Mesodermal cell (in vitro differentiated cells): ENCODE results near the gene NSMCE1.
"Not testable (repeated sequence)": the region's sequence is repeated elsewhere in the genome, so short reads cannot be mapped to it uniquely, and the experiment has no call there.

Source experiments
- H3K27ac ChIP-seq: 2 replicates; pipeline ENCODE4 v1.7.0; 2013; ENCODE audit warnings: mild to moderate bottlenecking, low read depth, low read length, moderate library complexity; ENCODE audit not compliant: severe bottlenecking
- H3K36me3 ChIP-seq: 2 replicates; pipeline ENCODE4 v1.7.1; 2013; ENCODE audit warnings: mild to moderate bottlenecking, low read length, moderate library complexity; ENCODE audit not compliant: control insufficient read depth, insufficient read depth
- H3K4me1 ChIP-seq: one replicate; pipeline ENCODE4 v1.7.1; 2013; ENCODE audit warnings: mild to moderate bottlenecking, low read length; ENCODE audit not compliant: insufficient read depth, control insufficient read depth, poor library complexity, severe bottlenecking
- H3K4me3 ChIP-seq: 2 replicates; pipeline ENCODE4 v1.7.0; 2013; ENCODE audit warnings: low read length, control low read depth, mild to moderate bottlenecking; ENCODE audit not compliant: insufficient read depth, poor library complexity, severe bottlenecking; ENCODE audit errors: extremely low read depth
- H3K9me3 ChIP-seq: 2 replicates; pipeline ENCODE4 v1.7.1; 2013; ENCODE audit warnings: mild to moderate bottlenecking, low read length, moderate library complexity; ENCODE audit not compliant: control insufficient read depth
- WGBS, 2 experiments: methylation state at CpG; one replicate each; pipeline ENCODE4 v1.1.5; 2013; ENCODE audit warnings: missing lambda C conversion rate in 2 of 2; ENCODE audit not compliant: insufficient coverage in 2 of 2; 5-methylcytosine and 5-hydroxymethylcytosine counted together

NSMCE1 gene

DNA sequence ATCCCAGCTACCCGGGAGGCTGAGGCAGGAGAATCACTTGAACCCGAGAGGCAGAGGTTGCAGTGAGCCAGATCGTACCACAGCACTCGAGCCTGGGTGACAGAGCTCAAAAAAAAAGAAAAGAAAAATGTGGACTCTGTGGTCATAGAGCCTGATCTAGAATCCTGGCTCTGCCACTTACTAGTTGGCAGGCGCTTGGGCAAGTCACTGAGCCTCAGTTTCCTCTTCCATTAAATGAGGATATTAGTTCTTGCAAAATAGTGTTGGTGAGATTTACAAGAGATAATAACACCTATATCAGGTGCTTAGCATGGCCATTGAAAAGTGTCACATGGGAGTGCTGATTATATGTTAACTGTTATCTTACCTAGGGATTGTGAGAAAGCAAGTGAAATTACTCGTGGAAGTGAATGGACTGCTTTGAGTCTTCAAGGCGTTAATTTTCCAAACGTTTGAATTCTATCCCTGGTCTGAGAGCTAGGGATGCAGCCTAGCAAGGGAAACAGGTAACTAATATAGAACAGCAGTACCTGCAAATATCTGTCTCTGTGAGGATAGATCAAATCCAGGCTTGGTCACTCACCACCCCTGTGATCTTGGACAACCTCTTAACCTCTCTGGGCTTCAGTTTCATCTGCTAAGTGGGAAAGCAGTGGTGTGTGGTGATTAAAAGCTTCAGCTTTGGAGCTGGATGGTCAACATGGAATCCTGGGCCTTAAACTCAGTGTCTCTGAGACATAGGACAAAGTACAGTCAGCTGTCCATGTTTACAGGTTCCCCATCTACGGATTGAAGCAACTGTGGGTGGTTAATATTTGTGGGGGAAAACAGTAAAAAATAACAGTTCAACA lies 953 bp upstream of the NSMCE1 start:
- Histone ChIP-seq H3K4me3 (no peak overlapping the region), H3K9me3 (no peaks in the 10 kb centered on the region), H3K4me1 (peaks cover 10% of the 10 kb centered on the region), H3K36me3 (no peaks in the 10 kb centered on the region), H3K27ac (no peak overlapping the region)
- 92 to 93% methylated on average over 8 of the region's 9 CpGs for WGBS, 2 experiments

DNA sequence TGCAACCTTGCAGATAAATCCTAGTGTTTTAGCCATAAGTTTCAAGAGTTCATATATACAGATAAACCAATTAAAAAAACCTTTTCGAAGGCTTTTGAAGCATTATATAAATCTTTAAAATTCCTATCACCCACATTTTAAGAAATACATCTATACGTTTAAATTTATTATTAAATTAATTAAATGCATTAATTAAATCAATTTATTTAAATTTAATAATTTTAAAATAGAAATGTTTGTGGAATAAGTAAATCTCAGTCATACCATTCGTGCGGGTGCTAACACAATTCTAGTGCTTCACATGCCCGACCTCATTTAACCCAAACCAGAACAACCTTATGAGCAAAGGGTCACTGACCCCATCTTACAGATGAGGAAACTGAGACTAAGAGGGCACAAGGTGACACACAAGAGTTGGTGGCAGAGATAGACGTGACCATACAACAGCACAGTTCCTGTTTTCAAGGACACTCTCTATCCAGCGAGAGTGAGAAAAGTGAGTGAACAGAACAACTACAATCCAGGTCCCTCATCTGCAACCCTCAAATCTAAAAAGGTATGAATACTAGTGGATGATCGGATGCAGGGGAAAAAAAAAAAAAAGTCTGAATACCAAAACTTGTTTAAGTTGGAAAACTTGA lies 1.4 kb downstream of the NSMCE1 start:
- Histone ChIP-seq H3K9me3 (no peaks in the 10 kb centered on the region), H3K4me1 (peaks cover 9% of the 10 kb centered on the region), H3K4me3 (no peak overlapping the region), H3K27ac (no peak overlapping the region), H3K36me3 (no peaks in the 10 kb centered on the region)
- 100% methylated on average over 2 of the region's 8 CpGs; no CpG with 5 or more reads in 1 of the 2 experiments for WGBS, 2 experiments

DNA sequence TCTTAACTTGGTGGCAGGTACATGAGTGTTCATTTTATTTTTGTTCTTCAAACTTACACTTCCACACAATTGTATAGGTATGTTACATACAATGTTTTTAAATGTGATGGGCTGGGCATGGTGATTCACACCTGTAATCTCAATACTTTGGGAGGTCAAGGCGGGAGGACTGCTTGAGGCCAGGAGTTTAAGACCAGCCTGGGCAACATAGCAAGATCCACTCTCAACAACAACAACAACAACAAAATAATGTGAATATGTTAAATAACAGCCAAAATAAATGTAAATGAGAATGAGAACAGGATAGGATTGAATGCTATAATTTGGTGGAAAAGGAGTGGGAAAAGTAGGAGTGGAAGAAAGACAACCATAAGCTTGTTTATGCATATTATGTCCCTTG lies 2.6 kb downstream of the NSMCE1 start:
- Histone ChIP-seq H3K36me3 (no peaks in the 10 kb centered on the region), H3K4me1 (peaks cover 9% of the 10 kb centered on the region), H3K9me3 (no peaks in the 10 kb centered on the region), H3K4me3 (no peak overlapping the region), H3K27ac (no peak overlapping the region)
- WGBS, 2 experiments, result no CpG with 5 or more reads among the region's 1 CpG

DNA sequence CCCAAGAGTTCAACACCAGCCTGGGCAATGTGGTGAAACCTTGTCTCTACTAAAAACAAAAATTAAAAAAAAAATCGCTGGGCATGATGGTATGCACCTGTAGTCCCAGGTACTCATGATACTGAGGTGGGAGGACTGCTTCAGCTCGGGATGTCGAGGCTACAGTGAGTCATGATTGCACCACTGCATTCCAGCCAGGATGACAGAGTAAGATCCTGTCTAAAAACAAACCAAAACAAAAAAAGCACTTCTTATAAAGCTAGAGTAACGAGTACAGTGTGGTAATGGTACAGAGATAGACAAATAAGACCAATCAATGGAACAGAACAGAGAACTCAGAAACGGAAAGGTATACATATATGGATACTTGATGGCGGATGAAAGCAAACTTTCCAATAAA lies 4.4 kb downstream of the NSMCE1 start:
- Histone ChIP-seq H3K4me3 (no peak overlapping the region), H3K4me1 (peaks cover 9% of the 10 kb centered on the region), H3K27ac (no peak overlapping the region), H3K36me3 (no peaks in the 10 kb centered on the region), H3K9me3 (no peaks in the 10 kb centered on the region)
- WGBS, 2 experiments, result 62 to 82% methylated on average over 3 of the region's 6 CpGs

GRCh38 chr16:27262904-27263423 lies 5.6 kb downstream of the NSMCE1 start:
- H3K27ac ChIP-seq, H3K9me3 ChIP-seq, H3K36me3 ChIP-seq, H3K4me3 ChIP-seq, H3K4me1 ChIP-seq: not testable (repeated sequence)
- WGBS, 2 experiments, result 83 to 100% methylated on average over 1 of the region's 2 CpGs

GRCh38 chr16:27259710-27260109 lies 8.9 kb downstream of the NSMCE1 start:
- H3K27ac ChIP-seq, result no peak overlapping the region
- H3K4me1 ChIP-seq, result peaks cover 17% of the 10 kb centered on the region
- H3K36me3 ChIP-seq, result no peaks in the 10 kb centered on the region
- no peaks in the 10 kb centered on the region for H3K9me3 ChIP-seq
- H3K4me3 ChIP-seq, result no peak overlapping the region
- WGBS, 2 experiments, result 100% methylated on average over 2 of the region's 4 CpGs; no CpG with 5 or more reads in 1 of the 2 experiments

DNA sequence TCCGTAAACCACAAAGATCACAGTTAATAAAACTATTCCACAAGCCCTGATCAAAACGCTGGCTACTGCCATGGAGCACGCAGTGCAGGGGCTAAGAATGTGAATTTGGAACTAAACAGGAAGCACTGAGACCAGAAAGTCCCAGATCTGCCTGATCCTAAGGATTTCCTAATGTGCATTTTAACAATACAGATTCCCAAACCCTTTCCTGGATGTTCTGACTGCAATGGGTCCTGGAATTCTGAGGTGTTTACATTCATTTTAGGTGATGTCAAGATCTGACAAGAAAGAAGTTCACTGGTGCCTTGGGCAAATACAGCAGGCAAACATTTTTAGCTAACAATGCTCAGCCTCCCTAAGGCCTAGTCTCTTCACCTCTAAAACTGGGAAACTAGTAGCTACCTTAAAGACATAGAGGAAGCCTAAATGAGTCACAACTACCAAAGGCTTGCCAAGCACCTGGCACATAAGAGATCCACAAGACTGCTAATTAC lies 10.3 kb downstream of the NSMCE1 start:
- H3K36me3 ChIP-seq, result no peaks in the 10 kb centered on the region
- H3K4me3 ChIP-seq, result no peak overlapping the region
- H3K4me1 ChIP-seq, result peaks cover 21% of the 10 kb centered on the region
- no peaks in the 10 kb centered on the region for H3K9me3 ChIP-seq
- H3K27ac ChIP-seq, result peak overlapping the region; percentile 59
- 83 to 90% methylated on average over 3 of the region's 3 CpGs for WGBS, 2 experiments

DNA sequence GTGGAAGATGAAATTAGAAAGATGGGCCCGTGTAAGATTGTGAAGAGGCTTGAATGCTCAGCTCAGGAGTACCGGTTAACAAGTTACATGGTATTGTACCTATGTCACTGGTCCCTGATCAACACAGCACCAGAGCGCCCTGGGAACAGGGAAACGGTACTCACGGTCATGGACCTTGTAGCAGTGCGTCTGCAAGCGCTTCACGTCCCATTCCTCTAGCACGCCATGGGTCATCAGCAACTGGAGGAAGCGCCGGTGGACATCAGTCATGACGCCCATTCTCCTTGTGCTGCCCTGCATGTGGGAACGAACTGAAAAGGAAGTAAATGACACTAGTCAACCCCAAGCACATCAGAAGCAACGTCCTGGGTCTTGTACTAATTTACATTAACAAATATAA lies 11.3 kb downstream of the NSMCE1 start:
- Histone ChIP-seq H3K27ac (no peak overlapping the region), H3K4me1 (peaks cover 25% of the 10 kb centered on the region)
- 87 to 97% methylated on average over 12 to 13 of the region's 14 CpGs for WGBS, 2 experiments

GRCh38 chr16:27256861-27257260 lies 11.7 kb downstream of the NSMCE1 start:
- H3K4me3 ChIP-seq, result no peak overlapping the region
- no peak overlapping the region for H3K27ac ChIP-seq
- H3K4me1 ChIP-seq, result peaks cover 25% of the 10 kb centered on the region
- 100% methylated on average over 2 to 3 of the region's 3 CpGs for WGBS, 2 experiments
- H3K9me3 ChIP-seq, result no peaks in the 10 kb centered on the region
- no peaks in the 10 kb centered on the region for H3K36me3 ChIP-seq

More for the DNA sequence above, 11.3 kb downstream of the NSMCE1 start:
- Histone ChIP-seq H3K36me3 (no peaks in the 10 kb centered on the region), H3K9me3 (no peaks in the 10 kb centered on the region), H3K4me3 (no peak overlapping the region)

GRCh38 chr16:27254262-27254811 lies 14.2 kb downstream of the NSMCE1 start:
- H3K9me3 ChIP-seq, result no peaks in the 10 kb centered on the region
- H3K27ac ChIP-seq, result no peak overlapping the region
- peaks cover 25% of the 10 kb centered on the region for H3K4me1 ChIP-seq
- 100% methylated on average over 1 of the region's 3 CpGs; no CpG with 5 or more reads in 1 of the 2 experiments for WGBS, 2 experiments
- H3K36me3 ChIP-seq, result no peaks in the 10 kb centered on the region
- H3K4me3 ChIP-seq, result no peak overlapping the region
